Natural killer cell treated with Interleukin-12 subunit alpha and Interleukin-12 subunit beta and Interleukin-15 and Interleukin-18, amount 100 ng/mL, for 72 hours (primary cell): ENCODE results near the gene NPIPB13. TPM values are rescaled to one million over a fixed set of nuclear protein-coding genes. Genes with fewer than 3 reads are reported as not detected.
"Not testable (repeated sequence)": the region's sequence is repeated elsewhere in the genome, so short reads cannot be mapped to it uniquely, and the experiment has no call there.

Experiments
- ATAC-seq, 2 donors: fragments of 150-1000 bp; cut with Tn5 transposase in 1 of 2; sonication (Bioruptor Pico), chemical (Tn5 transposase) in 1 of 2; 2 replicates each; pipeline ENCODE4 v1.10.0; 2021
- DNase-seq: peaks from one replicate; pipeline ENCODE4 v3.0.0; 2022; ENCODE audit warnings: low spot score
- H3K27ac Mint-ChIP-seq, 2 donors: 1 replicate in 1 of 2; 2 replicates in 1 of 2; pipeline ENCODE4 v1.8.0; 2022; ENCODE audit warnings: mixed read lengths in 2 of 2, mild to moderate bottlenecking in 1 of 2, moderate library complexity in 1 of 2
- H3K27me3 Mint-ChIP-seq, 2 donors: 1 replicate in 1 of 2; 2 replicates in 1 of 2; pipeline ENCODE4 v1.8.0; 2022; ENCODE audit warnings: mixed read lengths in 2 of 2
- H3K36me3 Mint-ChIP-seq: one replicate; pipeline ENCODE4 v1.8.0; 2022; ENCODE audit warnings: mixed read lengths
- H3K4me1 Mint-ChIP-seq, 2 donors: 1 replicate in 1 of 2; 2 replicates in 1 of 2; pipeline ENCODE4 v1.8.0; 2022; ENCODE audit warnings: low read depth in 2 of 2, mixed read lengths in 2 of 2, mild to moderate bottlenecking in 1 of 2
- H3K4me3 Mint-ChIP-seq: one replicate; pipeline ENCODE4 v1.8.0; 2022; ENCODE audit warnings: mixed read lengths
- H3K9me3 Mint-ChIP-seq: 2 replicates; pipeline ENCODE4 v1.8.0; 2022; ENCODE audit warnings: mixed read lengths
- total RNA-seq, 2 donors: library from RNA; stranded (reverse); gene quantifications; one replicate each; pipeline ENCODE4 v1.2.3, GENCODE V29; 2022

NPIPB13 gene
- total RNA-seq = 10 to 100 TPM; 38.2 to 50.6 TPM

DNA sequence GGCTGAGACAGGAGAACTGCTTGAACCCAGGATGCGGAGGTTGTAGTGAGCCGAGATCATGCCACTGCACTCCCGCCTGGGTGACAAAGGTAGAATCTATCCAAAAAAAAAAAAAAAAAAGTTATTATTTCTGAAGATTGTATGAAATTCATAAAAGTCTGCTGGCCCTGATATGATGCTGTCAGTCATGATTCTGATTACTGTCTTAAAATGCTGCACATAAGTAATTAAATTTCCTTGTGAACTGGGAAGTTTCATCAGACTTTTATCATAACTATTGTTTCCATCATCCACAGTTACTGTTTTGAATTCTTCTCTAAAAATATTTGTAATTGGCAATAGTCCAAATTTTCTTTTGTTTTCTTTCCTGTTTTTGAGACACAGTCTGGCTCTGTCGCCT lies at the start of gene NPIPB13:
TSS of gene NPIPB13 (minus strand) at position 101 of the 400 bp plus-strand sequence. CDS start 2,906 bp downstream, outside the sequence.
- H3K9me3 Mint-ChIP-seq, DNase-seq, H3K27ac Mint-ChIP-seq, ATAC-seq, H3K4me1 Mint-ChIP-seq, H3K4me3 Mint-ChIP-seq, H3K27me3 Mint-ChIP-seq, H3K36me3 Mint-ChIP-seq: not testable (repeated sequence)

DNA sequence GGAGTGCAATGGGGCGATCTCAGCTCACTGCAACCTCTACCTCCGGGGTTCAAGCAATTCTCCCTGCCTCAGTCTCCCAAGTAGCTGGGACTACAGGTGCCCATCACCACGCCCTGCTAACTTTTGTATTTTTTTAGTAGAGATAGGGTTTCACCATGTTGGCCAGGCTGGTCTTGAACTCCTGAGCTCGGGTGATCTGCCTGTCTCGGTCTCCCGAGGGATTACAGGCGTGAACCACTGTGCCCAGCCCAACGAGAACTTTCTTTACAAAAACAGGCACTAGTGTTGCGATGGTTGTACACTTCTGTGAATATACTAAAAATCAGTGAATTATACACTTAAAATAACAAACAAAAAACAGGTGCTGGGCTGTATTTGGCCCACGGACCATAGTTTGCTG lies 34.1 kb upstream of the NPIPB13 start:
- not testable (repeated sequence) for H3K27ac Mint-ChIP-seq, H3K27me3 Mint-ChIP-seq, H3K4me3 Mint-ChIP-seq, ATAC-seq, H3K4me1 Mint-ChIP-seq, H3K36me3 Mint-ChIP-seq, H3K9me3 Mint-ChIP-seq
- peak; percentile 51 for DNase-seq

GRCh38 chr16:30278523-30278922 lies 30.2 kb upstream of the NPIPB13 start:
- H3K4me1 Mint-ChIP-seq, H3K9me3 Mint-ChIP-seq, DNase-seq, H3K4me3 Mint-ChIP-seq, H3K36me3 Mint-ChIP-seq, H3K27ac Mint-ChIP-seq, H3K27me3 Mint-ChIP-seq, ATAC-seq: not testable (repeated sequence)

- DNase-seq, H3K4me3 Mint-ChIP-seq, H3K9me3 Mint-ChIP-seq, H3K27ac Mint-ChIP-seq, H3K27me3 Mint-ChIP-seq, ATAC-seq, H3K4me1 Mint-ChIP-seq, H3K36me3 Mint-ChIP-seq: not testable (repeated sequence)
Measured at GRCh38 chr16:30217082-30217481, 31.2 kb downstream of the NPIPB13 start.

DNA sequence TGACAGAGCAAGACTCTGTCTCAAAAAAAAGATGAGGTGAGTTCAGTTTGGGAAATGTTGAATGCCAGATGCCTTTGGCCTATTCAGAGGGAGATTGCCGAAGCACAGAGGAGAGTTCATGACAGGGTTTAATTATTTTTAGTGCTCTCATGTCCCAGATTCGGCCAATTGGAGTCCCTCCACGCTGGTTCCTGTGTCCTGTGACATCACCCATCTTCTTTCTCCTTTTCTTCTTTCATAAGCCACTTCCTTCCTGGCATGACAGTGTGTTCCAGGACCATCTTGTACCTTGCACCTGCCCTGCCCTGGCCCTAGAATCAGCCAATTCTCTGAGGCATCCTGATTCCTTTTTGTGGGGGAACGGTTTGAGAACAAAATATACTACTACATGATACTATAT lies 36.9 kb downstream of the NPIPB13 start:
- not testable (repeated sequence) for H3K27me3 Mint-ChIP-seq, H3K4me1 Mint-ChIP-seq, H3K27ac Mint-ChIP-seq, DNase-seq, H3K9me3 Mint-ChIP-seq, H3K36me3 Mint-ChIP-seq, H3K4me3 Mint-ChIP-seq
- peak; percentile 34 to 66 for ATAC-seq

DNA sequence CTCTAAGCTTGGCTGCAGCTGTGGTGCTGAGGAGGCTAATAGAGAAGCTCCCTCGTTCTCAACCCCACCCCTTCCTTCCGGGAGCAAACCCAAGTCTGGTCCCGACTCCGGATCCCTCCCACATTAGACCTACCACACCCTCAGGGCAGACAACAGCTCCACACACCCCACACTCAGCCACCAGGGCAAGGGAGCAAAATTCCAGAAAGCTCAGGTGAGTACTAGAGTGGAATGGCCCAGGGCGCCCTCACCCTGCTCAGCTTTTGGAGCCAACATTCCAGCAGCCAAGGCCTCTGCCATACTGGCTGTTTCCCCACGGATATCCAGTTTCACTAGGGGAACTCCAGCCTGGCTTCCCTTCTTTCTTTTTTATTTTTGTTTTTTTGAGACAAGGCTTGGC lies 39.2 kb downstream of the NPIPB13 start:
- H3K36me3 Mint-ChIP-seq, H3K27ac Mint-ChIP-seq, H3K9me3 Mint-ChIP-seq, H3K4me3 Mint-ChIP-seq, H3K4me1 Mint-ChIP-seq, DNase-seq, ATAC-seq, H3K27me3 Mint-ChIP-seq: not testable (repeated sequence)

DNA sequence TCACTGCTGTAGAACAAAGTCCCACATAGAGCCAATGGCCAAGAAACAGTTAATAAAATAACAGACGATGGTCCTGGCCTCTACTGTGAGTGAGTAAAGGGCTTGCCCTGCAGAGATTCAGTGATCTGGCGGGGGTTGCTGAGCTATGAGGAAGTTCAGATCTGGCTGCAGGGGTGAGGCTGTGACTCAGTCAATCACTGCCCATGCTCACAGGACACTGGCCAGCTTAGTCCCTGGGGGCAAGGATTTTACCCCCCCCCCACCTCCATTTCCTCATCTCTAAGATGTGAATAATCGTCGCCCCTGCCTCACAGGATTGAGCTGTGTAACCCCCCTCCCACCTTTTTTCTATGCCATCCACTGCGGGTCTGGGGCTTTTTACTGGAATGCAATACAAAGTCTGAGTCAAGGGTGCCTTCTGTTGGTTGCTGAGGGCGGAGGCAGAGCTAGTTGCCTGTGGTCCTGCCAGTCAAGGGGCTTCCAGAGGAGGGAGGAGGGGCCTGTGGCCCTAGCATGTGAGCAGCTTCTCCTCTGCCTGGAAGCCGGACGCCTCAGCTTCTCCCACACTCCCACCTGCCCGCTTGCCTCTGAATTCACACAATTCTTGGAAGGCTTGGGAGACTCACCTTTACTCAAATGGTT lies 41.1 kb downstream of the NPIPB13 start:
- H3K4me3 Mint-ChIP-seq, H3K27me3 Mint-ChIP-seq, ATAC-seq, DNase-seq, H3K27ac Mint-ChIP-seq, H3K4me1 Mint-ChIP-seq, H3K36me3 Mint-ChIP-seq, H3K9me3 Mint-ChIP-seq: not testable (repeated sequence)

DNA sequence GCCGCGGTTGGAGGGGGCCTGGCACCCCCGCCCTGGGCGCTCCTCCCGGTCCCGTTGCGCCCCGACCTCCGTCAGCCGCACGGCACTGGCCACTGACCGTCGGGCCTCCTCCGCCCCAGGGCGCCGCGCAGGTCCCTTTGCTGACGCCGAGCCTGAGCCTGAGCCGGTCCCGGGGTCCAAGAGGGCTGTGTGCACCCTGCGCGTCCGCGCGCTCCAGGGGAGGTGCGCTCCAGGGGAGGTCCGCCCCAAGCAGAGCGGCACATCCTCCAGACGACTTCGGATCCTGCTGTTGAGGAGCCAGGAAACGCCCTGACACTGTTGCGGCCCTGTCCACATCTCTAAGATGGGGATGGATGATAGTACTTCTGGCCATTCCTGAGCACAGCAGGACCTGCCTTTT lies 42.0 kb downstream of the NPIPB13 start:
- peak; percentile 66 to 72 for ATAC-seq
- H3K36me3 Mint-ChIP-seq, DNase-seq, H3K4me3 Mint-ChIP-seq, H3K27me3 Mint-ChIP-seq, H3K27ac Mint-ChIP-seq, H3K9me3 Mint-ChIP-seq, H3K4me1 Mint-ChIP-seq: not testable (repeated sequence)

DNA sequence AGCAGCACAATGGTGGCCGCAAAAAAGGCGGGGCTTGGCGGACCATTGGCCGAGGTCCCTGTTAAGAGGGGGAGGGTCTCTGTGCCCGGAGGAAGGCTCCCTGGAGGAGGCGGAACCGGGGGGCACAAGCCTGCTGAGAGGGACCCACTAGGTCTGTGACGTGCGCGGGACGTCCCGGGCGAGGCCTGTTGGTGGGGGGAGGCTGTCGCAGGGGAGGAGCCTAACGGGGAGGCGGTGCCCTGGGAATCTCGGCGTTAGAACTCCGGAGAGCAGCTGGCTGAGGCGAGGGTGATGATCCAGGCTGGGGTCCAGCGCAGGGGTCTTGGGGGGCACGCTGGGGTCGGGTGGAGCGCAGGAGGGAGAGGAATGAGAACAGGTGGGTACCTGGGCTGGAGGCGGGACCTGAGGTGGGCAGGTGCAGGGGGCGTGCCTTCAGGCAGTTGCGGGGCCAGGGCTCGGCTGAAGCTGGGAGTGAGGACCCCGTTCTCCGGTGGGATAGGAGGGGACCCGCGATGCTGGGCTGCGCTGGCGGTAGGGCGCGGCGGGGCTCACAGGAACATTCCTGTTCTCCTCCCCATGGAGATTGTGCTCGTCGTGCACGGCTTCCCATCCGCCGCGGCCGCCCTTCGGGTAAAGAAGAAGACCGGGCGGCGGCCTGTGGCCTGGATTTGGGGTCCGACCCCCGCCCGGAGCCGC lies 42.6 kb downstream of the NPIPB13 start:
- ATAC-seq = peak; percentile 61 to 77
- not testable (repeated sequence) for H3K27me3 Mint-ChIP-seq, H3K36me3 Mint-ChIP-seq, H3K9me3 Mint-ChIP-seq, H3K4me1 Mint-ChIP-seq, H3K27ac Mint-ChIP-seq, H3K4me3 Mint-ChIP-seq
- peak; percentile 39 for DNase-seq

DNA sequence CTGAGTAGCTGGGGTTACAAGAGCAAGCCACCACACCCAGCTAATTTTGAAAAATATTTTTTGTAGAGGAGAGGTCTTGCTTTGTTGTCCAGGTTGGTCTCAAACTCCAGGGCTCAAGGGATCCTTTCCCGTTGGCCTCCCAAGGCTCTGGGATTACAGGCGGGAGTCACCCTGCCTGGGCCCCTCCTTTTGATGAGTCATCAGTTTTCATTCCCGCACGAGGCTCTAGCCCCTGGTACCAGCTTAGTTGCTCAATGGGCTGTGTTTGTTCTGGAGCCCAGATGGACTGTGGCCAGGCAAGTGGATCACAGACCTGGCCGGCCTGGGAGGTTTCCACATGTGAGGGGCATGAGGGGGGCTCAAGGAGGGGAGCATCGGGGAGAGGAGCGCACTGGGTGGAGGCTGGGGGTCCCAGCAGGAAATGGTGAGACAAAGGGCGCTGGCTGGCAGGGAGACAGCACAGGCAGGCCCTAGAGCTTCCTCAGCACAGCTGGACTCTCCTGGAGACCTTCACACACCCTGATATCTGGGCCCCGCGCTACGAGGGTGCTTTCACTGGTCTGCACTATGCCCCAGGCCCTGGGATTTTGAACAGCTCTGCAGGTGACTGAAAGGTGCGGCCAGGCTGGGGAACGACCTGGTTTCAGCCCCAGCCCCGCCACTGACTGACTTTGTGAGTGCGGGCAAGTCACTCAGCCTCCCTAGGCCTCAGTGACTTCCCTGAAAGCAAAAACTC lies 48.5 kb downstream of the NPIPB13 start:
- not testable (repeated sequence) for ATAC-seq, H3K4me1 Mint-ChIP-seq, H3K4me3 Mint-ChIP-seq, H3K27ac Mint-ChIP-seq, H3K27me3 Mint-ChIP-seq, DNase-seq, H3K9me3 Mint-ChIP-seq, H3K36me3 Mint-ChIP-seq

- not testable (repeated sequence) for ATAC-seq, H3K4me1 Mint-ChIP-seq, H3K9me3 Mint-ChIP-seq, DNase-seq, H3K27ac Mint-ChIP-seq, H3K36me3 Mint-ChIP-seq, H3K27me3 Mint-ChIP-seq, H3K4me3 Mint-ChIP-seq
Measured at GRCh38 chr16:30199049-30199448, 49.2 kb downstream of the NPIPB13 start, which contains the start of gene SULT1A3. Gene SULT1A3 (plus strand): TSS chr16:30199255. CDS start chr16:30200729, 1,474 bp downstream.

Other genes starting within 250 kb of the NPIPB13 start
- gene DOC2A, start 237.5 kb downstream of the NPIPB13 start, total RNA-seq = not detected
- gene C16orf92, start 225.3 kb downstream of the NPIPB13 start, total RNA-seq = not detected
- 1 to 10 TPM; 1.4 to 5.3 TPM for gene TLCD3B, start 217.2 kb downstream of the NPIPB13 start, total RNA-seq
- 1,000 to 10,000 TPM; 1,789 to 1,983 TPM for gene ALDOA, start 182.7 kb downstream of the NPIPB13 start, total RNA-seq
- 100 to 1,000 TPM; 144 to 148 TPM for gene PPP4C, start 172.5 kb downstream of the NPIPB13 start, total RNA-seq
- under 1 TPM; 0.29 to 0.78 TPM for gene TBX6, start 156.6 kb downstream of the NPIPB13 start, total RNA-seq
- 10 to 100 TPM; 21.1 to 25.8 TPM for gene YPEL3, start 152.3 kb downstream of the NPIPB13 start, total RNA-seq
- 1 to 10 TPM; 1.6 to 5.6 TPM for gene GDPD3, start 134.9 kb downstream of the NPIPB13 start, total RNA-seq
- gene MAPK3, start 125.3 kb downstream of the NPIPB13 start, total RNA-seq = 10 to 100 TPM; 34.3 to 35.9 TPM
- gene CORO1A, start 64.9 kb downstream of the NPIPB13 start, total RNA-seq = 1,000 to 10,000 TPM in 1 of 2 donors, 100 to 1,000 TPM in 1; 987 to 1,615 TPM
- 100 to 1,000 TPM; 206 to 410 TPM for gene BOLA2B, start 54.8 kb downstream of the NPIPB13 start, total RNA-seq
- gene SLX1A, start 54.6 kb downstream of the NPIPB13 start, total RNA-seq = 100 to 1,000 TPM in 1 of 2 donors, 10 to 100 TPM in 1; 48.6 to 169 TPM
- gene SULT1A3, start 49.2 kb downstream of the NPIPB13 start, total RNA-seq = 10 to 100 TPM; 19.1 to 46.7 TPM
- gene CD2BP2, start 106.8 kb upstream of the NPIPB13 start, total RNA-seq = 10 to 100 TPM; 95.8 to 99.7 TPM
- 10 to 100 TPM; 64.0 to 99.1 TPM for gene TBC1D10B, start 122.0 kb upstream of the NPIPB13 start, total RNA-seq
- 1 to 10 TPM in 1 of 2 donors, not detected in 1; 8.5 TPM for gene MYL11, start 126.3 kb upstream of the NPIPB13 start, total RNA-seq
- 100 to 1,000 TPM; 192 to 207 TPM for gene SEPTIN1, start 134.1 kb upstream of the NPIPB13 start, total RNA-seq
- 10 to 100 TPM; 10.2 to 14.7 TPM for gene ZNF48, start 146.9 kb upstream of the NPIPB13 start, total RNA-seq
- gene ZNF771, start 159.1 kb upstream of the NPIPB13 start, total RNA-seq = 1 to 10 TPM; 3.4 to 7.3 TPM
- 100 to 1,000 TPM in 1 of 2 donors, 10 to 100 TPM in 1; 95.9 to 155 TPM for gene DCTPP1, start 181.6 kb upstream of the NPIPB13 start, total RNA-seq
- 10 to 100 TPM; 84.7 to 91.4 TPM for gene SEPHS2, start 197.4 kb upstream of the NPIPB13 start, total RNA-seq
- 100 to 1,000 TPM; 648 to 717 TPM for gene ITGAL, start 224.3 kb upstream of the NPIPB13 start, total RNA-seq